Activated naive CD8-positive, alpha-beta T cell treated with anti-CD3 and anti-CD28 coated beads for 36 hours (primary cell): ENCODE data around the gene SUPV3L1. TPM values are rescaled to one million over a fixed set of nuclear protein-coding genes. Genes with fewer than 3 reads are reported as not detected.

Source experiments
- DNase-seq: peaks from one replicate; pipeline ENCODE4 v3.0.0; 2021
- H3K27ac Mint-ChIP-seq: one replicate; pipeline ENCODE4 v1.8.0; 2022; ENCODE audit warnings: mild to moderate bottlenecking, moderate library complexity, mixed read lengths
- H3K27me3 Mint-ChIP-seq: one replicate; pipeline ENCODE4 v1.8.0; 2022; ENCODE audit warnings: mild to moderate bottlenecking, mixed read lengths
- H3K36me3 Mint-ChIP-seq: one replicate; pipeline ENCODE4 v1.8.0; 2021; ENCODE audit warnings: mild to moderate bottlenecking, mixed read lengths
- H3K4me1 Mint-ChIP-seq: one replicate; pipeline ENCODE4 v1.8.0; 2021; ENCODE audit warnings: mixed read lengths
- H3K4me3 Mint-ChIP-seq: one replicate; pipeline ENCODE4 v1.8.0; 2022; ENCODE audit warnings: mild to moderate bottlenecking, moderate library complexity, mixed read lengths
- H3K9me3 Mint-ChIP-seq: one replicate; pipeline ENCODE4 v1.8.0; 2022; ENCODE audit warnings: mixed read lengths
- total RNA-seq, 2 experiments: library from RNA; stranded (reverse); gene quantifications; one replicate each; pipeline ENCODE4 v1.2.3, GENCODE V29; 2021

SUPV3L1 gene
- total RNA-seq, 2 experiments from 2014 or later, result 55.6 to 56.6 TPM

DNA sequence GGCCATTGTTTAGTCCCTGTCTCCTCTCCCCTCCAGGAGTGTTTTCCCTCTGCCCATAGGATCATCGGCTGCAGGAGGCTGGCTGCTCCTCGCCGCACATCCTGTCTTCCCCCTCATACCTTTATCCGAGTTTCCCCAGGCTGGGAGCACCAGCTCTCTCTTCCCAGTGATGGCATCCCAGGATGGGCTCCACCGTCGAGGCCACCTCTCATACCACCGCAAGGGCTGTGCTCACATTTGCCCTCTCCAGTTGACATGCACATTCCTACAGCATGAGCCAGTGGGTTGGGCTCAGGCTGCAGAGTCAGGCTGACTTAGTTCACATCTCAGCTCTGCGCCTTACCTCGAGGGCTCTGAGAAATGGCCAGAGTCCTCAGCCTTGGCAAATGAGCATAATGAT is 52.2 kb downstream of the SUPV3L1 start:
- Mint-ChIP-seq H3K4me1 (peaks cover 41% of the 10 kb centered on the region), H3K4me3 (no peak overlapping the region)

DNA sequence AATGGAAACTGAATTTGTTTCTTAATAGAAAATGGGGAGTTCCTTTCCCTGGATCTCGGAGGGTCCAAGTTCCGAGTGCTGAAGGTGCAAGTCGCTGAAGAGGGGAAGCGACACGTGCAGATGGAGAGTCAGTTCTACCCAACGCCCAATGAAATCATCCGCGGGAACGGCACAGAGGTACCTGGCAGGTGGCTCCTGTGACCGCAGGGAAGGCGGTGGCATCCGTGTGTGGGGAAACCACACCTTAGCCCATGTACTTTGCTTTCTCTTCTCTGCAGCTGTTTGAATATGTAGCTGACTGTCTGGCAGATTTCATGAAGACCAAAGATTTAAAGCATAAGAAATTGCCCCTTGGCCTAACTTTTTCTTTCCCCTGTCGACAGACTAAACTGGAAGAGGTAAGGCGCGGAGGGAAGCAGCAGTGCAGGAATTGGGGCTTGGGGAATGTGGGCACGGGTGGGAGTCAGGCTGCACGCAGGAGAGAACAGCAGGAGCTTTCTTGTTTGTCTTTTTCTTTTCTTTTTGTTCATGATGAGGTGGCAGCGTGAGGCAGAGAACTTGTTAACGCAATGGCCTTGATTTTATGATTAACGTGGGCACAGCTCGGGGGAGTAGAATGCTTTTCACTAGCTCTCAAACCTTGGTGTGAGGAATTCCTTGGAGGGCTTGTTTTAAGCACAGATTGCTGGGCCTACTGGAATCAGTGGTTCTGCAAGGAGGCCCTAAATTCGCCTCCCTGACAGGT is 52.9 kb downstream of the SUPV3L1 start:
- peak overlapping the region; percentile 13 for H3K27ac Mint-ChIP-seq

More for the DNA sequence above, 52.2 kb downstream of the SUPV3L1 start:
- H3K9me3 Mint-ChIP-seq, result no peaks in the 10 kb centered on the region
- H3K27ac Mint-ChIP-seq, result no peak overlapping the region
- DNase-seq, result no peak
- no peaks in the 10 kb centered on the region for H3K27me3 Mint-ChIP-seq
- no peaks in the 10 kb centered on the region for H3K36me3 Mint-ChIP-seq

DNA sequence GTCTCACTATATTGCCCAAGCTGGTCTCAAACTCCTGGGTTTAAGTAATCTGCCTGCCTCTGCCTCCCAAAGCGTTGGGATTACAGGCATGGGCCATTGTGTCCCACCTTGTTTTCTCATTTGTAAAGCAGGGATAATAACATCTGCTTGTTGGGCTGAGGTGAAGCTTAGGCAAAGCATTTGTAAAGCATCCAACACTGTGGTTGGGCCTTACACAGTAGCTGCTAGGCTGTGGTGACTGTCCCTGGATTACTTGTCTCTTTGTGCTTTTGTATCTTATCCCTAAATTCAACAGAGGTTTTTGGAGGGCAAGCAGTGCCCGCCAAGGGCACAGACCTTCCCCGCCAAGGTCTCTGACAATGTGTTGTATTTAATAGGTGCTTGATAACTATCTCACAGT is 54.4 kb downstream of the SUPV3L1 start:
- Mint-ChIP-seq H3K9me3 (no peaks in the 10 kb centered on the region), H3K27me3 (no peaks in the 10 kb centered on the region), H3K36me3 (no peaks in the 10 kb centered on the region), H3K27ac (no peak overlapping the region), H3K4me1 (peaks cover 24% of the 10 kb centered on the region), H3K4me3 (no peak overlapping the region)
- DNase-seq, result no peak

More for the DNA sequence above, 52.9 kb downstream of the SUPV3L1 start:
- peak; percentile 18 for DNase-seq
- peak overlapping the region; percentile 5 for H3K4me3 Mint-ChIP-seq
- no peaks in the 10 kb centered on the region for H3K36me3 Mint-ChIP-seq
- H3K9me3 Mint-ChIP-seq, result no peaks in the 10 kb centered on the region
- H3K27me3 Mint-ChIP-seq, result no peaks in the 10 kb centered on the region
- H3K4me1 Mint-ChIP-seq, result peaks cover 40% of the 10 kb centered on the region

DNA sequence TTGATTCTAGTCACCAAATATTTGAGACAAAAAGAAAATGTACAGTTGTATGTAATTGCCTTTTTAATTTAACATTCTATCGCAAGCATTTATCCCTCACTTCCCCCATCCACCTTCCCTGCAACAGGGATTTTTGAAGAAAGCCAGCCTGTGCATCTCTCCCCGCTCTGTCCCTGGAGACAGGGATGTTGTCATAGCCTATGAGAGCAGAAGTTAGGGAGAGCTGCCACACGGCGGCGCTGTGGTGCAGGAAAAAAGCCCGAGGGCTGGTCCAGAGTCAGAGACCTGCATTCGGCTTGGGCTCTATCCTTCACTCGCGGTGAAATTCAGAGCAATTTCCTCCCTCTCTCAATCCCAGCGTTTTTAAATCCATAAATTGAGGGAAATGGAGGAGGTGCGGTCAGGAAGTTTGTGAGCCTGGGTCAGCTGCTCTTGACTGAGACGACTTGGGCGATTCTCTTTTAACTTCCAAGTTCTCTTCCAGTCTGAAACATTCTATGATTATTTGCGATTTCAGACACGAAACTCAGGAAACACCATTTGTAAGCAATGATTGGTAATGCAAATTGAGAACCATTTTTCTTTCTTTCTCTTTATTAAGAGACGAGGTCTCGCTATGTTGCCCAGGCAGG is 57.6 kb downstream of the SUPV3L1 start:
- H3K9me3 Mint-ChIP-seq, result no peaks in the 10 kb centered on the region
- DNase-seq, result peak; percentile 81
- H3K36me3 Mint-ChIP-seq, result no peaks in the 10 kb centered on the region
- no peak overlapping the region for H3K4me3 Mint-ChIP-seq
- H3K27ac Mint-ChIP-seq, result no peak overlapping the region
- H3K4me1 Mint-ChIP-seq, result peaks cover 12% of the 10 kb centered on the region
- H3K27me3 Mint-ChIP-seq, result no peaks in the 10 kb centered on the region

DNA sequence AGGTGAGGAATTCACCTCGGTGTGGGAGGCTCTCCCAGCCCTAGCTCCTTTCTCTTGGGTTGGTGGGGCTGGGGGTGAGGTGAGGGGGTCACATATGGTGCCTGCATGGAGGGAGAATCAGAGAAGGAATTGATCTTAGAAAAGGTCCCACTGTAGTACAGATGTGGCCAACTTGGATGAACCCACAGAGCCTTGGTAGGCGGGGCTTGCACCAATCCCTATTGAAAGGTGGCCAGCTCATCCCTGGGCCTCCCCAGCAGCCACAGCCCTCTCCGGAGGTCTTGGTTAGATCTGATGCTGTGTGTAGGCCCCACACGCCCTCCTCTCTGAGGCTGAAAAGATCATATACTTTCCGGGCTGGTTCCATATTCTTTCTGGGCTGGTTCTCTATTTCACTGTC is 59.1 kb downstream of the SUPV3L1 start:
- H3K36me3 Mint-ChIP-seq, result no peaks in the 10 kb centered on the region
- no peak for DNase-seq
- H3K27me3 Mint-ChIP-seq, result no peaks in the 10 kb centered on the region
- peaks cover 4% of the 10 kb centered on the region for H3K4me1 Mint-ChIP-seq
- H3K4me3 Mint-ChIP-seq, result no peak overlapping the region
- H3K27ac Mint-ChIP-seq, result no peak overlapping the region
- no peaks in the 10 kb centered on the region for H3K9me3 Mint-ChIP-seq

DNA sequence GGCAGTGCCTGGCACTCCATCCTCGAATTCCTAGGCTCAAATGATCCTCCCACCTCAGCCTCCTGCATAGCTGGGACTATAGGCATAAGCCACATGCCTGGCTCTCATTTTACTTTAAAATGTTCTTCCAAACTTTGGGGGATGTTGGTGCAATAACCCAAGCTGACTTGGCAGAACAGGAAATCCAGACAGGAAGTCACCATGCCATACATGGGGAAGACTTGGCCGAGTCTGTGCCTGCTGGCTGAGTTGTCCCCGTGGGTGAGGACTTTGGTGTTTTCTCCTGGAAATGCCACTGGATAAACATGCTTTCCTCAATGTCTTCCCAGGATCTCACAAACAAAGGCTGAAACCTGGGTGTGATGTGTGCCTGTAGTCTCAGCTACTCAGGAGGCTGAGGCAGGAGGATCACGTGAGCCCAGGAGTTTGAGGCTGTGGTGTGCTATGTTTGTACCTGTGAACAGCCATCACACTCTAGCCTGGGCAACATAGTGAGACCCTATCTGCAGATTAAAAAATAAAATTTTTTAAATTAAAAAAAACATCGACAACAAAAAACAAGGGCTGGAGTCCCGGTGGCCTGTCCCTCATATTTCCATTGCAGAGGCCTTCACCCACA is 59.9 kb downstream of the SUPV3L1 start:
- DNase-seq, result no peak
- Mint-ChIP-seq H3K27me3 (no peaks in the 10 kb centered on the region), H3K27ac (no peak overlapping the region), H3K4me3 (no peak overlapping the region), H3K4me1 (peaks cover 4% of the 10 kb centered on the region), H3K9me3 (no peaks in the 10 kb centered on the region), H3K36me3 (no peaks in the 10 kb centered on the region)

DNA sequence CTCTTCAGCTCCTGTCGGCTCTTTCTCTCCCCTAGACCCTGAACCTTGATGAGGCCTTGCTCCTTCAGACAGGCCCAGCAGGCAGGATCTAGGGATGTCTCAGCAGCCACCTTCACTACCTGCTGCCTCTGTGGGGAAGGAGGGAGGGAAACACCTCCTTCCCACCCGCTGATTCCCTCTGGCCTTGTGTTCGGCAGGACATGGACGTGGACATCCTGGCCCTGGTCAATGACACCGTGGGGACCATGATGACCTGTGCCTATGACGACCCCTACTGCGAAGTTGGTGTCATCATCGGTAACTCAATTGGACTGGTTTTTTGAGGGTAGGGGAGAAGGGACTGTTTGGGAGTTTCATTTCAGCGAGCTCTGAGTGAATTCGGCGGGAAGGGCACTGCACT is 60.4 kb downstream of the SUPV3L1 start:
- Mint-ChIP-seq H3K9me3 (no peaks in the 10 kb centered on the region), H3K27ac (no peak overlapping the region), H3K27me3 (no peaks in the 10 kb centered on the region), H3K4me3 (no peak overlapping the region), H3K36me3 (no peaks in the 10 kb centered on the region), H3K4me1 (peaks cover 4% of the 10 kb centered on the region)
- no peak for DNase-seq

DNA sequence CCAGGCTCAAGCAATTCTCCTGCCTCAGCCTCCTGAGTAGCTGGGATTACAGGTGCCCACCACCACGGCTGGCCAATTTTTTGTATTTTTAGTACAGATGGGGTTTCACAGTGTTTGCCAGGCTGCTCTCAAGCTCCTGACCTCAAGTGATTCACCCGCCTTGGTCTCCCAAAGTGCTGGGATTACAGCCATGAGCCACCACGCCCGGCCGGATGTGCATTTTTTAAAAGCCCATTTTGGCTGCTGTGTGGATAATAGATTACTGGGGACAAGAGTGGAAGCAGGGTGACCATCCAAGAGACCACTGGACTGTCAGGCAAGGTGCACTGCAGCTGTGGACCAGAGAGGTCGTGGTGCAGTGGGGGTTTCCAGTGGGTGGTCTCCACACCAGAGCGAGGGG is 61.5 kb downstream of the SUPV3L1 start:
- H3K4me1 Mint-ChIP-seq, result peaks cover 4% of the 10 kb centered on the region
- H3K9me3 Mint-ChIP-seq, result no peaks in the 10 kb centered on the region
- H3K27ac Mint-ChIP-seq, result no peak overlapping the region
- no peak for DNase-seq
- H3K27me3 Mint-ChIP-seq, result no peaks in the 10 kb centered on the region
- no peaks in the 10 kb centered on the region for H3K36me3 Mint-ChIP-seq
- no peak overlapping the region for H3K4me3 Mint-ChIP-seq

DNA sequence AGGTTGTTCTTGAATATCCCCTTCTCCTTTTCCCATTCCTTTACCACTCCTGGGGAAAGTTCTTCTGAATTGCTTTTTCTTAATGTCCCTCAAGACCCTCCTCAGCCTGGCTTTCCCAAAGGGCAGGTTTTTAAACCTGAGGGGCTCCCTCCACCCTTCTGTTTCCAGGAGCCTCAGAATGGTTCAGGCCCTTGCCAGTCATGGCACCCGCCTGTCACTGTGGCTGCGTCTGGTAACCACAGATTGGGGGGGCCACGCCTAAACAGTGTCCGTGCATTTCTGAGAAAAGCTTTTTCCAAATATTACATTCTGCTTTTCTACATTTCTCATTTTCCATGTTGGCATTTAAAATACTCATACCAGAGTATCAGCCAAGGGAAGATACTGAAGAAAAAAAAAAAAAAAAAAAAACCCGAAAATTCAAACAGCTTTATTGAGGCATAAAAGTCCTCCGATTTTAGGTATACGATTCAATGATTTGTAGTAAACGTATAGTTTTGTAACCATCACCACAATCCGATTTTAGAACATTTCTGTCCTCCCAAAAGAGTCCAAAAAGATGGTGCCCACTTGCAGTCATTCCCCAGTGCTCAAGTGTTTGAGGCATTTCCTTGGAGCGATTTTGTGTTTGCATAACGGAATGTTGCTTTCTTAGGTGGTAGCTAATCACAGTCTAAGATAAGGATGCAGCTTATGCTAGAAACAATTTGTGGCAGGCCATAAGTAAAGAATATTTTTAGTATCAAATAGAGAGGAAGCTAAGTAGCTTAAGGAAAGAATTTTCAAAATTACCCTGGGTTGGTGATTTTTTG is 62.2 kb downstream of the SUPV3L1 start:
- Mint-ChIP-seq H3K27me3 (no peaks in the 10 kb centered on the region), H3K27ac (no peak overlapping the region), H3K4me1 (peaks cover 4% of the 10 kb centered on the region), H3K9me3 (no peaks in the 10 kb centered on the region), H3K4me3 (no peak overlapping the region), H3K36me3 (no peaks in the 10 kb centered on the region)
- no peak for DNase-seq

DNA sequence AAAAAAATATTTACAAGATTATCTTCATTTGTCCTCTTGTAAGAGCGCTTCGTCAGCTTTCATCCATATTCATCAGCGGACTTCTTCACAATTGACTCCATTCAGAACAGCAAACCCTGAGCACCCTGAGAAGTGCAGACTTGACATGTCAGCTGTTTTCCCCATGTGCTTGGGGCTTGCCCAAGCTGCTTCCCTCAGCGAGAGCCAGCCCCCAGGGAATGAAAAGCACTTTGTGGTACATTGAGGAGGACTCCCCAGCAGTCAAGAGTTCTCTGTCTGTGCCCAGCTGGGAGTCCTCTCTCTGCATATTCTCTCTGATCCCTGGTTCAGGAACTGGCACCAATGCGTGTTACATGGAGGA is 62.8 kb downstream of the SUPV3L1 start:
- no peak for DNase-seq
- Mint-ChIP-seq H3K27ac (no peak overlapping the region), H3K27me3 (no peaks in the 10 kb centered on the region), H3K36me3 (no peaks in the 10 kb centered on the region), H3K9me3 (no peaks in the 10 kb centered on the region), H3K4me3 (no peak overlapping the region), H3K4me1 (no peaks in the 10 kb centered on the region)

DNA sequence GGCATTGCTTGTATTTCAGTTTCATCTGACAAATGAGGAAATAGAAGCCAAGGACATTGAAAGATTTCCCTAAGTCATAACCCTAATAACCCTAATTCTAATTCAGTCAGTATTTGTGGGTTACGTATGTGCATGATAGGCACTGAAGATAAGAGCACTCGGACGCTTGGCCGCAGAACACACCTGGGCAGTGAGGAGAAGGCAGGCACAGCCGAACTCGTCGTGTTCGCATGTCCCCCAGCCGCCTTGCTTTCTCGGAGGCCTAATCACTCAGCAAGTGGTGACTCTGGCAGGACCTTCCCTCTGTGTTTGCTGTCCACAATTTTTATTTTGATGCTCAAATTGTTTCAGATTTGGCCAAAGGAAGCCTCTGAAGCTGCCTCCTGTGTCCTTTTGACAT is 63.8 kb downstream of the SUPV3L1 start:
- Mint-ChIP-seq H3K9me3 (no peaks in the 10 kb centered on the region), H3K4me3 (no peak overlapping the region), H3K36me3 (no peaks in the 10 kb centered on the region), H3K4me1 (no peaks in the 10 kb centered on the region), H3K27ac (no peak overlapping the region), H3K27me3 (no peaks in the 10 kb centered on the region)
- no peak for DNase-seq

DNA sequence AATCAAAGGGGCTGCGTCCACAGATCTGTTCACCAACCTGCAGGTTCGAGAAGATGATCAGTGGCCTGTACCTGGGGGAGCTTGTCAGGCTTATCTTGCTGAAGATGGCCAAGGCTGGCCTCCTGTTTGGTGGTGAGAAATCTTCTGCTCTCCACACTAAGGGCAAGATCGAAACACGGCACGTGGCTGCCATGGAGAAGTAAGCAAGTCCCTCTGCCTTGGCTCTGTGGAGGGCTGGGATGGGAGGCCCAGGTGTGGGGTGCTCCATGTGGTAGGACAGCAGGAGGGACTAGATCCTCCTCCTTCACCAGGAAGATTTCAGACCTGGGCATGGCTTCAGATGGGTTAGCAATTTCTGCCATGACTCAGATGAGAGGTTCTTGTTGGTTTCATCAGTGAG is 66.0 kb downstream of the SUPV3L1 start:
- H3K36me3 Mint-ChIP-seq, result no peaks in the 10 kb centered on the region
- H3K9me3 Mint-ChIP-seq, result no peaks in the 10 kb centered on the region
- no peaks in the 10 kb centered on the region for H3K4me1 Mint-ChIP-seq
- H3K27me3 Mint-ChIP-seq, result no peaks in the 10 kb centered on the region
- H3K4me3 Mint-ChIP-seq, result no peak overlapping the region
- H3K27ac Mint-ChIP-seq, result no peak overlapping the region
- DNase-seq, result no peak

DNA sequence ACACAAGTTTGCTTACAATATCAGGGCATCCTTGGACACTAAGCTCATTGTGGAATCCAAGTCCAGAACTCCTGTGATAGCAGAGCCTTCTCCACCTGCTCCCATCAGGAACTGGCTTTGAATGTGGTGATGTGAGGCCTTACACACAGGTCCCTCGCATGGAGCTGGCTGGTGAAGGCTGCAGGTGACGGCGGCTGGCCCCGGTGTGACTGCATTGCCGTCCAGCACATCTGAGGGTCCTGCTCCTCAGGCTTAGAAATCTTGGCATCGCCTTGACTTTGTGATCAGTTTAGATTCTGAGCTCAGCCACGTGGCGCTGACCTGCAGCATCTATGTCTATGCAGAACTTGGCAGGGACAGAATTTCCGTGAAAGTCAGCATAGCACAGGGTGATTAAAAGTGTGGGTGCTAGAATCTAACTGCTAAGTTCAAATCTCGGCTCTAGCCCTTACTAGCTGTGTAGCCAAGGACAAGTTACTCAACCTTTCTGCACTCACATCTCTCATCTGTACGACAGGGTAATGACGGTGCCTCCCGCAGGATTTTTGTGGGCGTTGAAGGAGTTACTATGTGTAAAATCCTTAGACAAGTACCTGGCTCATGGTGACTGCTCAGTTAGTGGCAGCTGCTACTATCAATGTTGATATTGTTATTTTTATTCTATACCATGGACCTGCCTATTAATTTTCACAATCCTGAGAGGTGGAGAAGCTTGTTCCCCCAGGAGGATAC is 66.7 kb downstream of the SUPV3L1 start:
- no peaks in the 10 kb centered on the region for H3K4me1 Mint-ChIP-seq
- DNase-seq, result no peak
- no peak overlapping the region for H3K27ac Mint-ChIP-seq
- no peaks in the 10 kb centered on the region for H3K9me3 Mint-ChIP-seq
- H3K27me3 Mint-ChIP-seq, result no peaks in the 10 kb centered on the region
- H3K4me3 Mint-ChIP-seq, result no peak overlapping the region
- H3K36me3 Mint-ChIP-seq, result no peaks in the 10 kb centered on the region

DNA sequence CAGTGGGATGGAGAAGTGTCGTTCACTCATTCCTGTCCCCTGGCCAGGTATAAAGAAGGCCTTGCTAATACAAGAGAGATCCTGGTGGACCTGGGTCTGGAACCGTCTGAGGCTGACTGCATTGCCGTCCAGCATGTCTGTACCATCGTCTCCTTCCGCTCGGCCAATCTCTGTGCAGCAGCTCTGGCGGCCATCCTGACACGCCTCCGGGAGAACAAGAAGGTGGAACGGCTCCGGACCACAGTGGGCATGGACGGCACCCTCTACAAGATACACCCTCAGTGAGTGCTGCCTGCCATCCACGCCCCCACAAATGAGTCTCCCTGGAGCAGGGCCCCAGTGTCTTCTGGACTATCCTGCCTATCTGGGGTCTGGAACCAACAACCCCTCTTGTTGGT is 67.3 kb downstream of the SUPV3L1 start:
- Mint-ChIP-seq H3K27ac (no peak overlapping the region), H3K36me3 (no peaks in the 10 kb centered on the region), H3K9me3 (no peaks in the 10 kb centered on the region), H3K4me3 (no peak overlapping the region), H3K27me3 (no peaks in the 10 kb centered on the region), H3K4me1 (no peaks in the 10 kb centered on the region)
- no peak for DNase-seq
